ENCODE measurements around the gene NUP210L. TPM values are rescaled to one million over a fixed set of nuclear protein-coding genes. Genes with fewer than 3 reads are reported as not detected.

Gene NUP210L
- total and polyA plus RNA-seq, 2 of the 13 experiments (the other 11 are each of a cell fraction or from before 2014, with no cell fraction given), result not detected

DNA sequence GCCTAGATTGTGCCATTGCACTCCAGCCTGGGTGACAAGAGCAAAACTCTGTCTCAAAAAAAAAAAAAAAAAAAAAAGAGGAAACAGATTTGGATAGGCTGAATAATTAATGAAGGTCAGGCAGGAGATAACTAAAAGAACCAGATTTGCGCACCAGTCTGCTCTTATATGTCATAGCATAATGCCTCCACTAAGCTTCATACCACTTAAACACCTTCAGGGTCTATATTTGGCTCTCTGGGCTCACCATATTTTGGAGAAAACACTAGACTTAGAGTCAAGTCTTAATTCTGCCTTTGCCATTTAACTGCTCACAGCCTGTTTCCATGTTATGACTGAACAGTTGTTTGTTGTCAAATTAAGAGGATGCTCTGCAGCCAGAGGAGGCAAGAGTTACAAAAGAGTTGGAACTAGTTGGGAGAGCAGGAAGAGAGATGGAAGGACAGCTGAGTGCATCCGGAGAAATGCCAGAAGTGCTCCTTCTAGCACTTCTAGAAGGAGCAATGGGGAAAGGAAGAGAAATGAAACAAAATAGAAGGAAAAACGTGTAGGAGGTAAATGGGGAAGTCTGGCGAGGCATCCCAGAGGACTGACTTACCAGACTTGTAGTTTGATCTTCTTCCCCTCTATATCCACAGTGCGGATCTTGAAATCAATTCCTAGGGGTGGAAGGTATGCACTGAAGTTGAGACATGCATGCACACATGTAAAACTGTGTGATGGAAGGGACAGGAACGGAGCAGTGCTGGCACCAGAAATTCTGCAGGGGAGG lies 170.6 kb downstream of the NUP210L start:
- no peak for FAIRE-seq
- ChIA-PET CTCF (ENCODE audit: low intra/inter-chr PET ratio, low total read pairs) (no interaction called here), POLR2A (interaction anchor here (0.9 to 7.5 kb wide), 4 partner anchors 17 to 216 kb away, joined by 3 to 92 read pairs (median 10); partner anchors contain the start of genes CREB3L4, DENND4B and SLC39A1)
- no peak overlapping the region for H3K27ac ChIP-seq (ENCODE audit: extremely low read length, insufficient read depth, low read length)
- no peaks in the 10 kb centered on the region; a peak in 1 of 5 replicates for H3K27me3 ChIP-seq (ENCODE audit: control insufficient read depth in 1 of 2, insufficient read depth in 2 of 2, low read length in 2 of 2)
- intact Hi-C loops (cut with micrococcal nuclease; ENCODE audit: unreplicated experiment) (no loop called here), in situ Hi-C loops (cut with HindIII; ENCODE audit: extremely low pct_ligation_motif_present, low pct_unique_long_range_greater_than_20kb) (loop anchor here (10.0 kb wide), 1 partner anchor 300 kb away; no protein-coding TSS in a partner anchor)
- TF ChIP-seq ZNF746 (CRISPR knock-in tag; IDR thresholded peaks at IDR 0.05) (no peak), THYN1 (CRISPR knock-in tag; IDR thresholded peaks at IDR 0.05; ENCODE audit: borderline replicate concordance, low read depth) (no peak), ZMAT3 (CRISPR knock-in tag; conservative IDR thresholded peaks at IDR 0.05) (no peak), KLF12 (CRISPR knock-in tag; IDR thresholded peaks at IDR 0.05; ENCODE audit: borderline replicate concordance) (no peak), TSC22D2 (CRISPR knock-in tag; IDR thresholded peaks at IDR 0.05; ENCODE audit: borderline replicate concordance) (no peak), KDM2A (CRISPR knock-in tag; IDR thresholded peaks at IDR 0.05; ENCODE audit: borderline replicate concordance, low read depth) (no peak), ZNF138 (CRISPR knock-in tag; IDR thresholded peaks at IDR 0.05; ENCODE audit: low read depth) (no peak)
- TF ChIP-seq, protein P1, sequence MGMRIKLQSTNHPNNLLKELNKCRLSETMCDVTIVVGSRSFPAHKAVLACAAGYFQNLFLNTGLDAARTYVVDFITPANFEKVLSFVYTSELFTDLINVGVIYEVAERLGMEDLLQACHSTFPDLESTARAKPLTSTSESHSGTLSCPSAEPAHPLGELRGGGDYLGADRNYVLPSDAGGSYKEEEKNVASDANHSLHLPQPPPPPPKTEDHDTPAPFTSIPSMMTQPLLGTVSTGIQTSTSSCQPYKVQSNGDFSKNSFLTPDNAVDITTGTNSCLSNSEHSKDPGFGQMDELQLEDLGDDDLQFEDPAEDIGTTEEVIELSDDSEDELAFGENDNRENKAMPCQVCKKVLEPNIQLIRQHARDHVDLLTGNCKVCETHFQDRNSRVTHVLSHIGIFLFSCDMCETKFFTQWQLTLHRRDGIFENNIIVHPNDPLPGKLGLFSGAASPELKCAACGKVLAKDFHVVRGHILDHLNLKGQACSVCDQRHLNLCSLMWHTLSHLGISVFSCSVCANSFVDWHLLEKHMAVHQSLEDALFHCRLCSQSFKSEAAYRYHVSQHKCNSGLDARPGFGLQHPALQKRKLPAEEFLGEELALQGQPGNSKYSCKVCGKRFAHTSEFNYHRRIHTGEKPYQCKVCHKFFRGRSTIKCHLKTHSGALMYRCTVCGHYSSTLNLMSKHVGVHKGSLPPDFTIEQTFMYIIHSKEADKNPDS (CRISPR knock-in tag; IDR thresholded peaks at IDR 0.05), result no peak
- TF ChIP-seq, protein P2, sequence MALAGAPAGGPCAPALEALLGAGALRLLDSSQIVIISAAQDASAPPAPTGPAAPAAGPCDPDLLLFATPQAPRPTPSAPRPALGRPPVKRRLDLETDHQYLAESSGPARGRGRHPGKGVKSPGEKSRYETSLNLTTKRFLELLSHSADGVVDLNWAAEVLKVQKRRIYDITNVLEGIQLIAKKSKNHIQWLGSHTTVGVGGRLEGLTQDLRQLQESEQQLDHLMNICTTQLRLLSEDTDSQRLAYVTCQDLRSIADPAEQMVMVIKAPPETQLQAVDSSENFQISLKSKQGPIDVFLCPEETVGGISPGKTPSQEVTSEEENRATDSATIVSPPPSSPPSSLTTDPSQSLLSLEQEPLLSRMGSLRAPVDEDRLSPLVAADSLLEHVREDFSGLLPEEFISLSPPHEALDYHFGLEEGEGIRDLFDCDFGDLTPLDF (CRISPR knock-in tag; IDR thresholded peaks at IDR 0.05), result no peak
- TF ChIP-seq, protein P3, sequence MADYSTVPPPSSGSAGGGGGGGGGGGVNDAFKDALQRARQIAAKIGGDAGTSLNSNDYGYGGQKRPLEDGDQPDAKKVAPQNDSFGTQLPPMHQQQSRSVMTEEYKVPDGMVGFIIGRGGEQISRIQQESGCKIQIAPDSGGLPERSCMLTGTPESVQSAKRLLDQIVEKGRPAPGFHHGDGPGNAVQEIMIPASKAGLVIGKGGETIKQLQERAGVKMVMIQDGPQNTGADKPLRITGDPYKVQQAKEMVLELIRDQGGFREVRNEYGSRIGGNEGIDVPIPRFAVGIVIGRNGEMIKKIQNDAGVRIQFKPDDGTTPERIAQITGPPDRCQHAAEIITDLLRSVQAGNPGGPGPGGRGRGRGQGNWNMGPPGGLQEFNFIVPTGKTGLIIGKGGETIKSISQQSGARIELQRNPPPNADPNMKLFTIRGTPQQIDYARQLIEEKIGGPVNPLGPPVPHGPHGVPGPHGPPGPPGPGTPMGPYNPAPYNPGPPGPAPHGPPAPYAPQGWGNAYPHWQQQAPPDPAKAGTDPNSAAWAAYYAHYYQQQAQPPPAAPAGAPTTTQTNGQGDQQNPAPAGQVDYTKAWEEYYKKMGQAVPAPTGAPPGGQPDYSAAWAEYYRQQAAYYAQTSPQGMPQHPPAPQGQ (CRISPR knock-in tag; IDR thresholded peaks at IDR 0.05; ENCODE audit: borderline replicate concordance), result no peak
- TF ChIP-seq, protein P4, sequence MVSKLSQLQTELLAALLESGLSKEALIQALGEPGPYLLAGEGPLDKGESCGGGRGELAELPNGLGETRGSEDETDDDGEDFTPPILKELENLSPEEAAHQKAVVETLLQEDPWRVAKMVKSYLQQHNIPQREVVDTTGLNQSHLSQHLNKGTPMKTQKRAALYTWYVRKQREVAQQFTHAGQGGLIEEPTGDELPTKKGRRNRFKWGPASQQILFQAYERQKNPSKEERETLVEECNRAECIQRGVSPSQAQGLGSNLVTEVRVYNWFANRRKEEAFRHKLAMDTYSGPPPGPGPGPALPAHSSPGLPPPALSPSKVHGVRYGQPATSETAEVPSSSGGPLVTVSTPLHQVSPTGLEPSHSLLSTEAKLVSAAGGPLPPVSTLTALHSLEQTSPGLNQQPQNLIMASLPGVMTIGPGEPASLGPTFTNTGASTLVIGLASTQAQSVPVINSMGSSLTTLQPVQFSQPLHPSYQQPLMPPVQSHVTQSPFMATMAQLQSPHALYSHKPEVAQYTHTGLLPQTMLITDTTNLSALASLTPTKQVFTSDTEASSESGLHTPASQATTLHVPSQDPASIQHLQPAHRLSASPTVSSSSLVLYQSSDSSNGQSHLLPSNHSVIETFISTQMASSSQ (IDR thresholded peaks at IDR 0.05; ENCODE audit: low read depth), result no peak
- TF ChIP-seq, protein P4 (CRISPR knock-in tag; IDR thresholded peaks at IDR 0.05; ENCODE audit: borderline replicate concordance), result no peak
- no peaks in the 10 kb centered on the region for H4K20me1 ChIP-seq (ENCODE audit: insufficient read depth, low read length)
- no peak for ATAC-seq
- BruUV-seq (replicated peaks), result no TSS peak
- no peaks in the 10 kb centered on the region; a peak in 1 of 5 replicates for H3K36me3 ChIP-seq (replicated peaks in 1 of 2; ENCODE audit: control insufficient read depth in 1 of 2, insufficient read depth in 2 of 2, low read length in 2 of 2)
- peaks cover 16% of the 10 kb centered on the region for H3K4me1 ChIP-seq (ENCODE audit: insufficient read depth, low read length)
- 92% methylated on average over 6 of the region's 6 CpGs for WGBS (ENCODE audit: low lambda C conversion rate)
- H2AFZ ChIP-seq (ENCODE audit: low read length), result no peak overlapping the region
- no peak overlapping the region for H3K4me2 ChIP-seq (ENCODE audit: low read depth, low read length)
- peaks cover 7% of the 10 kb centered on the region for H3K79me2 ChIP-seq (ENCODE audit: insufficient read depth, low read length)
- DNase-seq (ENCODE audit: low spot score), result no peak
- H3K9me3 ChIP-seq (ENCODE audit: low read length), result no peaks in the 10 kb centered on the region
- H3K4me3 ChIP-seq (replicated peaks in 1 of 3; ENCODE audit: insufficient read depth in 1 of 3, low read depth in 2 of 3, low read length in 3 of 3), result no peak overlapping the region
- no peak overlapping the region for H3K9ac ChIP-seq (ENCODE audit: insufficient read depth, low read depth, low read length)

Data from HepG2 (cell line).